HG02970 (cell line): ENCODE measurements around the gene HYAL1.
"Not testable (repeated sequence)": the region's sequence is repeated elsewhere in the genome, so short reads cannot be mapped to it uniquely, and the experiment has no call there.

Experiments used
- ATAC-seq: cut with Tn5 transposase; IDR thresholded peaks from one replicate; pipeline ENCODE4 v1.9.1; 2021; ENCODE audit warnings: mild to moderate bottlenecking, moderate library complexity, moderate number of reproducible peaks; ENCODE audit not compliant: unreplicated experiment, low FRiP score

HYAL1 gene

GRCh38 chr3:50264383-50264963 lies 38.9 kb downstream of the HYAL1 start:
- no peak for ATAC-seq

GRCh38 chr3:50263478-50264382 lies 39.6 kb downstream of the HYAL1 start:
- no peak for ATAC-seq

- ATAC-seq = no peak
Observed at GRCh38 chr3:50262778-50263177, 40.6 kb downstream of the HYAL1 start.

- ATAC-seq = not testable (repeated sequence)
Observed at GRCh38 chr3:50262200-50262599, 41.2 kb downstream of the HYAL1 start.

GRCh38 chr3:50261505-50261904 lies 41.9 kb downstream of the HYAL1 start:
- no peak for ATAC-seq

- ATAC-seq = no peak
Observed at GRCh38 chr3:50260942-50261441, 42.4 kb downstream of the HYAL1 start.

- ATAC-seq = peak; percentile 81
Observed at GRCh38 chr3:50260027-50260941, 43.1 kb downstream of the HYAL1 start.

- ATAC-seq = peak; percentile 21
Observed at GRCh38 chr3:50259432-50260026, 43.8 kb downstream of the HYAL1 start.

GRCh38 chr3:50258979-50259378 lies 44.4 kb downstream of the HYAL1 start:
- no peak for ATAC-seq

- no peak for ATAC-seq
Observed at GRCh38 chr3:50258029-50258680, 45.2 kb downstream of the HYAL1 start.

- ATAC-seq = no peak
Observed at GRCh38 chr3:50256978-50257890, 46.1 kb downstream of the HYAL1 start.

- ATAC-seq = no peak
Observed at GRCh38 chr3:50255251-50255615, 48.1 kb downstream of the HYAL1 start.

GRCh38 chr3:50254577-50255250 lies 48.7 kb downstream of the HYAL1 start:
- no peak for ATAC-seq

GRCh38 chr3:50251220-50251619 lies 52.2 kb downstream of the HYAL1 start:
- no peak for ATAC-seq

- ATAC-seq = no peak
Observed at GRCh38 chr3:50250514-50250913, 52.9 kb downstream of the HYAL1 start.
